ENCODE results near the gene NUP188. TPM values are rescaled to one million over a fixed set of nuclear protein-coding genes. Genes with fewer than 3 reads are reported as not detected.

NUP188 gene
- total RNA-seq, 1 donor: 30.0 TPM

DNA sequence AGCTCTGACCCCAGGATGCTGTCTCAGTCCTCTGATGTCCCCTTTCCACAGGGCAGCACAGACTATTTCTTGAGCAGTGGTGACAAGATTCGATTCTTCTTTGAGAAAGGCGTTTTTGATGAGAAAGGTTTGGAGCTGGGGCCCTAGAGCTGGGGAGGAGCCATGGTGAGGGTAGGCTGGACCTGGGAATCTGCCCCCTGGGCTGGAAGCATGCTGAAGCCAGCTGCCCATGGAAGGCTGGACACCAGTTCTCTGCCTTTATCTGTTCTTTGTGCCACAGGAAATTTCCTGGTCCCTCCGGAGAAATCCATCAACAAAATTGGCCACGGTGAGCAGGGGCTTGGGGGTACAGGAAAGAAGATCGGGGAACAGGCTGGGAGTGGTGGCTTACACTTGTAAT, 13.8 kb upstream of the NUP188 start:
- no peak overlapping the region for H3K4me3 ChIP-seq (ENCODE audit: insufficient read depth, low read length)
- no peaks in the 10 kb centered on the region for H3K27me3 ChIP-seq (ENCODE audit: insufficient read depth, low read length)
- H3K79me2 ChIP-seq (ENCODE audit: insufficient read depth, low read length): no peaks in the 10 kb centered on the region
- H3K36me3 ChIP-seq (ENCODE audit: insufficient read depth, low read length): no peaks in the 10 kb centered on the region
- H2AFZ ChIP-seq (ENCODE audit: low read length): no peak overlapping the region
- no peak for DNase-seq (ENCODE audit: insufficient read length, low spot score, missing footprints)
- H3K4me1 ChIP-seq (ENCODE audit: insufficient read depth, low read length): no peaks in the 10 kb centered on the region
- no peaks in the 10 kb centered on the region for H4K20me1 ChIP-seq (ENCODE audit: insufficient read depth, low read length)
- H3K4me2 ChIP-seq (ENCODE audit: insufficient read depth, low read length): no peak overlapping the region
- H3K9me3 ChIP-seq (ENCODE audit: low read depth, low read length): no peaks in the 10 kb centered on the region
- TF ChIP-seq, protein P1, sequence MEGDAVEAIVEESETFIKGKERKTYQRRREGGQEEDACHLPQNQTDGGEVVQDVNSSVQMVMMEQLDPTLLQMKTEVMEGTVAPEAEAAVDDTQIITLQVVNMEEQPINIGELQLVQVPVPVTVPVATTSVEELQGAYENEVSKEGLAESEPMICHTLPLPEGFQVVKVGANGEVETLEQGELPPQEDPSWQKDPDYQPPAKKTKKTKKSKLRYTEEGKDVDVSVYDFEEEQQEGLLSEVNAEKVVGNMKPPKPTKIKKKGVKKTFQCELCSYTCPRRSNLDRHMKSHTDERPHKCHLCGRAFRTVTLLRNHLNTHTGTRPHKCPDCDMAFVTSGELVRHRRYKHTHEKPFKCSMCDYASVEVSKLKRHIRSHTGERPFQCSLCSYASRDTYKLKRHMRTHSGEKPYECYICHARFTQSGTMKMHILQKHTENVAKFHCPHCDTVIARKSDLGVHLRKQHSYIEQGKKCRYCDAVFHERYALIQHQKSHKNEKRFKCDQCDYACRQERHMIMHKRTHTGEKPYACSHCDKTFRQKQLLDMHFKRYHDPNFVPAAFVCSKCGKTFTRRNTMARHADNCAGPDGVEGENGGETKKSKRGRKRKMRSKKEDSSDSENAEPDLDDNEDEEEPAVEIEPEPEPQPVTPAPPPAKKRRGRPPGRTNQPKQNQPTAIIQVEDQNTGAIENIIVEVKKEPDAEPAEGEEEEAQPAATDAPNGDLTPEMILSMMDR (IDR thresholded peaks at IDR 0.05; ENCODE audit: extremely low read depth, low read depth, low read length): no peak
- no peak overlapping the region for H3K27ac ChIP-seq (ENCODE audit: low read depth, low read length)

DNA sequence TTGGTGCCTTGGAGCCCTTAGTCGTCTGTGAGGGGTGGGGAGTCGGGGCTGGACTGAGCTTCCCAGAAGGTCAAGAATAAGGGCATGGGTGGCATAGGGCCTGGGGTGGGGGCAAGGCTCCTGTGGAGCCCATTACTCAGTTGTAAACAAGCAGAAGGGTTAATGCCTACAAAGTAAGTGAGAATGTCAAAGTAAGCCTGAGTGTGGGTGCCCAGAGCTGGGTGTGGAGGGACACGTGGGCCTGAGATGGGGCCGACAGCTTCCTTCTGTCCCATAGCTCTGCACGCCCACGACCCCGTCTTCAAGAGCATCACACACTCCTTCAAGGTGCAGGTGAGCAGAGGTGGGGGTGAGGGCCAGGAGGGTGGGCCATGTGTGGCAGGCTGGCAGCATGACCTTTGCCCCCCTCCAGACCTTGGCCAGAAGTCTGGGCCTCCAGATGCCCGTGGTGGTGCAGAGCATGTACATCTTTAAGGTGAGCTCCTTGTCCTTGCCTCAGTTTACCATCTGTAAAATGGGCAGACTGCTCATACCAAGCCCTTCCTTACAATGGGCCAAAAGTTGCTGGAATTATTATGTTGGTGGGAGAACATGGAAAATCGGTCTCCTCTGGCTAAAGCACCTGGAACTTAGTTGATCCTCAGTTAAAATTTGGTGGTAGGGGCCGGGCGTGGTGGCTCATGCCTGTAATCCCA, 11.2 kb upstream of the NUP188 start:
- Histone ChIP-seq H3K27me3 (ENCODE audit: insufficient read depth, low read length) (no peaks in the 10 kb centered on the region), H3K9me3 (ENCODE audit: low read depth, low read length) (no peaks in the 10 kb centered on the region), H3K4me2 (ENCODE audit: insufficient read depth, low read length) (no peak overlapping the region), H3K27ac (ENCODE audit: low read depth, low read length) (no peak overlapping the region), H3K79me2 (ENCODE audit: insufficient read depth, low read length) (no peaks in the 10 kb centered on the region), H2AFZ (ENCODE audit: low read length) (no peak overlapping the region), H3K4me1 (ENCODE audit: insufficient read depth, low read length) (no peaks in the 10 kb centered on the region), H3K36me3 (ENCODE audit: insufficient read depth, low read length) (no peaks in the 10 kb centered on the region), H4K20me1 (ENCODE audit: insufficient read depth, low read length) (no peaks in the 10 kb centered on the region), H3K4me3 (ENCODE audit: insufficient read depth, low read length) (no peak overlapping the region)
- TF ChIP-seq, protein P1 (IDR thresholded peaks at IDR 0.05; ENCODE audit: extremely low read depth, low read depth, low read length): no peak
- DNase-seq (ENCODE audit: insufficient read length, low spot score, missing footprints): no peak

- Histone ChIP-seq H3K27me3 (ENCODE audit: insufficient read depth, low read length) (no peaks in the 10 kb centered on the region), H3K79me2 (ENCODE audit: insufficient read depth, low read length) (no peaks in the 10 kb centered on the region), H2AFZ (ENCODE audit: low read length) (no peak overlapping the region), H3K4me1 (ENCODE audit: insufficient read depth, low read length) (no peaks in the 10 kb centered on the region), H4K20me1 (ENCODE audit: insufficient read depth, low read length) (no peaks in the 10 kb centered on the region), H3K4me2 (ENCODE audit: insufficient read depth, low read length) (no peak overlapping the region), H3K4me3 (ENCODE audit: insufficient read depth, low read length) (no peak overlapping the region), H3K36me3 (ENCODE audit: insufficient read depth, low read length) (no peaks in the 10 kb centered on the region), H3K27ac (ENCODE audit: low read depth, low read length) (no peak overlapping the region), H3K9me3 (ENCODE audit: low read depth, low read length) (no peaks in the 10 kb centered on the region)
- no peak for DNase-seq (ENCODE audit: insufficient read length, low spot score, missing footprints)
- TF ChIP-seq, protein P1 (IDR thresholded peaks at IDR 0.05; ENCODE audit: extremely low read depth, low read depth, low read length): no peak
Measured at GRCh38 chr9:128937310-128938165, 10.0 kb upstream of the NUP188 start.

GRCh38 chr9:128940271-128940921, 7.1 kb upstream of the NUP188 start:
- Histone ChIP-seq H3K4me3 (ENCODE audit: insufficient read depth, low read length) (no peak overlapping the region), H3K9me3 (ENCODE audit: low read depth, low read length) (no peaks in the 10 kb centered on the region), H3K4me2 (ENCODE audit: insufficient read depth, low read length) (no peak overlapping the region), H3K36me3 (ENCODE audit: insufficient read depth, low read length) (no peaks in the 10 kb centered on the region), H3K27ac (ENCODE audit: low read depth, low read length) (no peak overlapping the region), H2AFZ (ENCODE audit: low read length) (no peak overlapping the region), H4K20me1 (ENCODE audit: insufficient read depth, low read length) (no peaks in the 10 kb centered on the region), H3K4me1 (ENCODE audit: insufficient read depth, low read length) (no peaks in the 10 kb centered on the region), H3K27me3 (ENCODE audit: insufficient read depth, low read length) (no peaks in the 10 kb centered on the region), H3K79me2 (ENCODE audit: insufficient read depth, low read length) (peaks cover under 1% of the 10 kb centered on the region)
- TF ChIP-seq, protein P1 (IDR thresholded peaks at IDR 0.05; ENCODE audit: extremely low read depth, low read depth, low read length): no peak
- no peak for DNase-seq (ENCODE audit: insufficient read length, low spot score, missing footprints)

All from osteoblast (primary cell).